Activated T-helper 2 cell treated with anti-CD3 and anti-CD28 coated beads, Interferon-gamma antibody, Interleukin-2, Interleukin-4, amounts not matched to agents 10 μg/mL and 5 μg/mL and 100 μg/mL, durations not matched to agents 14 hours and 24 hours and 36 hours (primary cell): ENCODE measurements around the gene SAMD4A. TPM values are rescaled to one million over a fixed set of nuclear protein-coding genes. Genes with fewer than 3 reads are reported as not detected.
A peak's percentile ranks its signal among the peaks of the same experiment; 100 is the strongest.

Experiments
- DNase-seq: peaks from one replicate; pipeline ENCODE4 v3.0.0; 2021; ENCODE audit warnings: low spot score
- H3K27ac Mint-ChIP-seq: one replicate; pipeline ENCODE4 v1.8.0; 2021; ENCODE audit warnings: mixed read lengths
- H3K27me3 Mint-ChIP-seq: one replicate; pipeline ENCODE4 v1.8.0; 2021; ENCODE audit warnings: low read depth, mixed read lengths
- H3K36me3 Mint-ChIP-seq: one replicate; pipeline ENCODE4 v1.8.0; 2021; ENCODE audit warnings: low read depth, mixed read lengths
- H3K4me1 Mint-ChIP-seq: one replicate; pipeline ENCODE4 v1.8.0; 2021; ENCODE audit warnings: low read depth, mixed read lengths
- H3K4me3 Mint-ChIP-seq: one replicate; pipeline ENCODE4 v1.8.0; 2021; ENCODE audit warnings: low read depth, mild to moderate bottlenecking, moderate library complexity, mixed read lengths
- H3K9me3 Mint-ChIP-seq: one replicate; pipeline ENCODE4 v1.8.0; 2021; ENCODE audit warnings: mixed read lengths
- intact Hi-C: fragments of 100-400 bp; cut with micrococcal nuclease; formaldehyde crosslinking; loops from one replicate; pipeline ENCODE4 v1.15.1; 2023
- total RNA-seq: library from RNA; stranded (reverse); gene quantifications from 2 replicates; pipeline ENCODE4 v1.2.3, GENCODE V29; 2022

SAMD4A gene
- total RNA-seq, 1 donor from 2014 or later: 4.3 TPM

DNA sequence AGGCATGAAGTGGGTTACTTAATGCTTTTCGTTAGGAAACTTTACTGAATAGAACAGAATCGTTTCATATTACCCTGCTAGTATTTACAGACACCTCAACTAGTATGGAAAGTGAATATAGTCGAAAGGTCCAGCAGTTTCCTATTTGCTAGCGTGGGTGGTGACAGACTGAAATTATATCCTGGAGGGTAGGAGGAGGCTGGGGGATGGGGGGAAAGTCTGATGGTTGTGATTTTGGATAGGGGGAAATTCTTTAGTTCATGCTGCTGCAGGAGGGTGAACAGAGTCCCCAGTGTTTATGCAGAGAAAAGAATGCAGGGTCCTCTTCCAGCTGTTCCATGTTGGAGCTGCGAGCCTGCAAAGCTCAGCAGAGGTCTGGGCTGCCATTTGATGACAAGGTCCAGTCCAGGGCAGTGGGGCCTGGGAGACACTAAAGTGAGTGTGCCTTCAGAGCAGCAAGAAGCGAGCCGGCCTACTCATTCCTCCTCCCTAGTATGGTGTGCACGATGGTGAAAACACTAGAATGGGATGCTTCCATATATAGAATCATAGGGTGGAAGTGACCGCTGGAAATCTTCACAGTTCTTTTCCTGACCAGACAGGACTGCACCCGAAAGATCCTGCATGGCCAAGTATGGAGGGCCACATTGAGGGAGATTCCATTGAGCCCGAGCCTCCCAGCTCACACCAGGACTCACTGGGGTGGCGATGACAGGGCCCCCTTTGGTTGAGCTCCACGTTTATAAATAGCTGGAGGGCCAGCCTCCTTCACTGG lies 2.1 kb downstream of the SAMD4A start:
- Mint-ChIP-seq H3K36me3 (peaks cover 21% of the 10 kb centered on the region), H3K27ac (no peak overlapping the region), H3K4me1 (peaks cover 17% of the 10 kb centered on the region), H3K4me3 (peak overlapping the region; percentile 21), H3K9me3 (peaks cover 19% of the 10 kb centered on the region), H3K27me3 (peaks cover 20% of the 10 kb centered on the region)
- intact Hi-C loops: loop anchor here (5.0 kb wide), 3 partner anchors 58 to 103 kb away; no protein-coding TSS in a partner anchor
- DNase-seq: no peak

- H3K9me3 Mint-ChIP-seq: peaks cover 19% of the 10 kb centered on the region
- intact Hi-C loops: no loop called here
- no peak for DNase-seq
- peaks cover 21% of the 10 kb centered on the region for H3K36me3 Mint-ChIP-seq
- H3K27me3 Mint-ChIP-seq: peaks cover 20% of the 10 kb centered on the region
- H3K4me1 Mint-ChIP-seq: peaks cover 11% of the 10 kb centered on the region
- H3K4me3 Mint-ChIP-seq: no peak overlapping the region
- no peak overlapping the region for H3K27ac Mint-ChIP-seq
Observed at GRCh38 chr14:54570047-54570446, 3.1 kb downstream of the SAMD4A start.

GRCh38 chr14:54570631-54571415 lies 3.9 kb downstream of the SAMD4A start:
- peaks cover 20% of the 10 kb centered on the region for H3K27me3 Mint-ChIP-seq
- DNase-seq: no peak
- H3K4me1 Mint-ChIP-seq: peaks cover 11% of the 10 kb centered on the region
- intact Hi-C loops: no loop called here
- H3K4me3 Mint-ChIP-seq: no peak overlapping the region
- peaks cover 19% of the 10 kb centered on the region for H3K9me3 Mint-ChIP-seq
- H3K27ac Mint-ChIP-seq: no peak overlapping the region
- peaks cover 21% of the 10 kb centered on the region for H3K36me3 Mint-ChIP-seq

DNA sequence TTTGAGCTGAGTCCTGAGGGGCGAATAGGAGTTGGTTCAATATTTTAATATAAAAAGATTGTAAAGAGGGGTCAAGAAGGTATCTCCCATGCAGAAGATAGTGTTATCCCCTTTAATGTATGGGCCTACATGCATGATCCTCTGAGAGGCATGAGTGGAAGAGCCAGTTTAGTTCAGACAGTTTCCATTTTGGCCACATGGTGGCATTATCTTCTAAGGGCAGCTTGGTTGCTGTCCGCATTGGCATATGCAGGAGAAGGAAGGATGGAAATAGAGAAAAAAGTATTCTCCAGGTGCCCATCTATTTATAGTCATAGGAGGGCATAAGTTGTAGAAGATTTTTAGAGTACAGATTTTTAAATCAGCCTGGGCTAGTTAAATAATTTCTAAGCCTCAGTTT lies 5.4 kb downstream of the SAMD4A start:
- DNase-seq: no peak
- Mint-ChIP-seq H3K9me3 (peaks cover 19% of the 10 kb centered on the region), H3K4me3 (no peak overlapping the region), H3K36me3 (peaks cover 21% of the 10 kb centered on the region), H3K27me3 (peaks cover 25% of the 10 kb centered on the region), H3K27ac (no peak overlapping the region), H3K4me1 (peaks cover 11% of the 10 kb centered on the region)
- intact Hi-C loops: no loop called here

GRCh38 chr14:54574528-54574927 lies 7.6 kb downstream of the SAMD4A start:
- peaks cover 19% of the 10 kb centered on the region for H3K36me3 Mint-ChIP-seq
- H3K27me3 Mint-ChIP-seq: peaks cover 17% of the 10 kb centered on the region
- DNase-seq: no peak
- H3K4me3 Mint-ChIP-seq: no peak overlapping the region
- intact Hi-C loops: no loop called here
- H3K9me3 Mint-ChIP-seq: peaks cover 19% of the 10 kb centered on the region
- no peak overlapping the region for H3K27ac Mint-ChIP-seq
- no peaks in the 10 kb centered on the region for H3K4me1 Mint-ChIP-seq

DNA sequence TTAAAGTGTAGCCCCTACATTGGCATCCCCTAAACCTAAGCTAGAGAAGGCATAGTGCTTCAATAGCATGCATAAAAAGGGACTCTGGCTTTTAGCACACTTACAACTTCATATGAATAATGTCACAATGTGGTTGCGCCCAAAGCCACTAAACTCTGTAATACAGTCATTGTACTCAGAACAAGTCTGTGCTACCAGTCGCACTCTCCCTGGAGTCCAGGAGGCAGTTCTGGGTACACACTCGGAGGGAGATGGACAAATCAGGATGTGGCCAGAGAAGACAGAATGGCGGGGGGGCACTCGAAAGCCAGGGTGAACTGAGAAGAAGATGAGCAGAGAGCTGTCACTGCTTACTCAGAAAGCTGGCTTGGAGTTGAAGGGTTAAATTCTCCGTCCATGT lies 10.6 kb downstream of the SAMD4A start:
- Mint-ChIP-seq H3K36me3 (peaks cover 11% of the 10 kb centered on the region), H3K4me3 (no peak overlapping the region), H3K27ac (no peak overlapping the region), H3K27me3 (peaks cover 9% of the 10 kb centered on the region), H3K9me3 (peaks cover 12% of the 10 kb centered on the region), H3K4me1 (no peaks in the 10 kb centered on the region)
- intact Hi-C loops: no loop called here
- DNase-seq: no peak

DNA sequence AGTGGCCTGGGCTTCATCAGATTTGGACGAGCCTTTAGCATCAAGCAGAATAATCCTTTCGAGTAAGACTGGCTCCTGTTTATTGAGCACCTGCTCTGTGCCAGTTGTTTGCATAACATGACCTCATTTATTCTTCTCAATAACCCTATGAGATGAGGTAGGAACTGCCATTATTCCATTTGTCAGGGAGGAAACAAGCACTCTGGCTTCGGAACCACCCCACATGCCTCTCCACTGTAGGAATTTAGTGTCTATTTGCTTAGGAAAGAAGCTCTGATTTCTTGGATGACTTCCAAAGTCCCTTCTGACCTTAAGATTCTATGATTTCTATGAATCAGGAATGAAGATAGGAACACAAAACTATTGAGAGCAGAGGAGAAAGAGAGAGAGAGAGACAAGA lies 11.0 kb downstream of the SAMD4A start:
- Mint-ChIP-seq H3K36me3 (peaks cover 9% of the 10 kb centered on the region), H3K9me3 (peaks cover 10% of the 10 kb centered on the region), H3K27me3 (peaks cover 9% of the 10 kb centered on the region), H3K4me3 (no peak overlapping the region), H3K4me1 (no peaks in the 10 kb centered on the region), H3K27ac (no peak overlapping the region)
- intact Hi-C loops: no loop called here
- DNase-seq: no peak

- peaks cover 11% of the 10 kb centered on the region for H3K27me3 Mint-ChIP-seq
- H3K36me3 Mint-ChIP-seq: no peaks in the 10 kb centered on the region
- H3K4me3 Mint-ChIP-seq: no peak overlapping the region
- intact Hi-C loops: no loop called here
- no peaks in the 10 kb centered on the region for H3K4me1 Mint-ChIP-seq
- no peaks in the 10 kb centered on the region for H3K9me3 Mint-ChIP-seq
- no peak for DNase-seq
- no peak overlapping the region for H3K27ac Mint-ChIP-seq
Observed at GRCh38 chr14:54579621-54580020, 12.7 kb downstream of the SAMD4A start.

GRCh38 chr14:54580933-54581332 lies 14.0 kb downstream of the SAMD4A start:
- DNase-seq: no peak
- Mint-ChIP-seq H3K4me3 (no peak overlapping the region), H3K4me1 (no peaks in the 10 kb centered on the region), H3K27ac (no peak overlapping the region), H3K27me3 (peaks cover 16% of the 10 kb centered on the region), H3K9me3 (no peaks in the 10 kb centered on the region), H3K36me3 (no peaks in the 10 kb centered on the region)
- intact Hi-C loops: no loop called here

DNA sequence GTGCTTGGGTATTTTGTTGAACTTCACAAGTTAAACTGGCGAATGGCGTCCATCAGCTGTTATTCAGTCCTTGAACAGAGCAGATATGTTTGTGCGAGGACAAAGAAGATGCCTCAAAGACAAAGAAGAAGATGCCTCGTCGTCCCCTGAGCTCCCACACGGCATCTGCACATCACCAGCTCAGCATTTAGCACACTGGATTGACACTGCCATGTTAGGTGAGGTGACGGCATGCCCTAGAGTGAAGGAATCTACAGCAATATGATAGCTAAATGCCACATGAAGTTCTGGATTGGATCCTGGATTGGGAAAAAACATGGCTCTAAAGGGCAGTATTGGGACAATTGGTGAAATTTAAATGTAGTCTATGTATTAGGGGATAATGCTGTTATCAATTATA lies 15.4 kb downstream of the SAMD4A start:
- peaks cover 6% of the 10 kb centered on the region for H3K4me1 Mint-ChIP-seq
- peaks cover 22% of the 10 kb centered on the region for H3K27me3 Mint-ChIP-seq
- no peaks in the 10 kb centered on the region for H3K36me3 Mint-ChIP-seq
- H3K4me3 Mint-ChIP-seq: no peak overlapping the region
- H3K27ac Mint-ChIP-seq: no peak overlapping the region
- H3K9me3 Mint-ChIP-seq: no peaks in the 10 kb centered on the region
- intact Hi-C loops: no loop called here
- DNase-seq: no peak

DNA sequence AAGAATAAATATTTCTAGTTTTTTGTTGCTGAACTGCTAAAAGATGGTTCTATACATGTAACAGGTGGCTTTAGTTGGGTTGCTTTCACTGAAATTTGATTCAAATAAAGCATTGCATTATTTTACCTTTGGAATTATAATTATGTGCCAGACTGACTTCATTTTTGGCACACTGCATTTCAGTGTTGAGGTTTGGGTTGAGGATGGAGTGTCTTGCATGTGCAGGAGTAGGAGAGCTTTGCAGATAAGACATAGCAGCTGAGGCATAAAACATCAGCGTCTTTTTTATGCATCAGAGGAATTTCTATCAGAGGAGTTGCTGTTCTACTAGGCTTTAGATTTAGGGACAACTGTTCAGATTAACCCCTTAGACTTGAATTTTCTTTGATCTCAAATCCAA lies 17.2 kb downstream of the SAMD4A start:
- Mint-ChIP-seq H3K27me3 (peaks cover 25% of the 10 kb centered on the region), H3K9me3 (no peaks in the 10 kb centered on the region), H3K27ac (no peak overlapping the region), H3K36me3 (no peaks in the 10 kb centered on the region), H3K4me1 (peaks cover 11% of the 10 kb centered on the region), H3K4me3 (no peak overlapping the region)
- no peak for DNase-seq
- intact Hi-C loops: no loop called here

- H3K27me3 Mint-ChIP-seq: peaks cover 25% of the 10 kb centered on the region
- intact Hi-C loops: no loop called here
- DNase-seq: no peak
- no peak overlapping the region for H3K27ac Mint-ChIP-seq
- no peak overlapping the region for H3K4me3 Mint-ChIP-seq
- H3K36me3 Mint-ChIP-seq: no peaks in the 10 kb centered on the region
- H3K9me3 Mint-ChIP-seq: no peaks in the 10 kb centered on the region
- peaks cover 11% of the 10 kb centered on the region for H3K4me1 Mint-ChIP-seq
Observed at GRCh38 chr14:54585214-54585613, 18.3 kb downstream of the SAMD4A start.

- no peaks in the 10 kb centered on the region for H3K9me3 Mint-ChIP-seq
- peaks cover 18% of the 10 kb centered on the region for H3K4me1 Mint-ChIP-seq
- no peak overlapping the region for H3K4me3 Mint-ChIP-seq
- no peak for DNase-seq
- intact Hi-C loops: no loop called here
- H3K27ac Mint-ChIP-seq: no peak overlapping the region
- H3K27me3 Mint-ChIP-seq: peaks cover 42% of the 10 kb centered on the region
- H3K36me3 Mint-ChIP-seq: no peaks in the 10 kb centered on the region
Observed at GRCh38 chr14:54589076-54589475, 22.1 kb downstream of the SAMD4A start.
